Activated T-cell treated with anti-CD3 and anti-CD28 coated beads for 24 hours (primary cell): ENCODE measurements around the gene GABRG2.
"Not testable (repeated sequence)": the region's sequence is repeated elsewhere in the genome, so short reads cannot be mapped to it uniquely, and the experiment has no call there.

Experiments
- DNase-seq: peaks from one replicate; pipeline ENCODE4 v3.0.0-alpha.2; 2020; ENCODE audit warnings: low read depth

GABRG2 gene

GRCh38 chr5:162067655-162068411 lies at the start of gene GABRG2:
TSS of gene GABRG2 (plus strand) at chr5:162067773. CDS start at chr5:162068000, 227 bp downstream.
- DNase-seq = no peak

DNA sequence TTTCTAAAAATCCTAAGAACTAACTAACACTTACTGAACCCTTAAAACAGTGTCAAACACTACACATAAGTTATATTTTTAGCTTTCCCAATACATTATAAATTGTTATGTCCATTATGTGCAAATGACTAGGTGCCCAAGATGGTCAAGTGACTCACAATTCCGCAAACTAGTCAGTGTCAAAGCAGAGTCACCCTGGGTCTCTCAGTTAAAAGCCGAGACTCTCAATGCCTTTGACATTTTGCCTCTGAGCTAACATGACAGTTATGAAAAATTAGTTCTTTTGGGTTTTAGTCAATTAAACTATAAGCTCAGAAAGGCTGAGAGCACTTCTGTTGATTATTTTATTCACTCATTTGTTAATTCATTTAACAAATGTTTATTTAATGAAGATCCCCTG lies 42.3 kb upstream of the GABRG2 start:
- no peak for DNase-seq

GRCh38 chr5:162026803-162027202 lies 40.8 kb upstream of the GABRG2 start:
- DNase-seq = no peak

DNA sequence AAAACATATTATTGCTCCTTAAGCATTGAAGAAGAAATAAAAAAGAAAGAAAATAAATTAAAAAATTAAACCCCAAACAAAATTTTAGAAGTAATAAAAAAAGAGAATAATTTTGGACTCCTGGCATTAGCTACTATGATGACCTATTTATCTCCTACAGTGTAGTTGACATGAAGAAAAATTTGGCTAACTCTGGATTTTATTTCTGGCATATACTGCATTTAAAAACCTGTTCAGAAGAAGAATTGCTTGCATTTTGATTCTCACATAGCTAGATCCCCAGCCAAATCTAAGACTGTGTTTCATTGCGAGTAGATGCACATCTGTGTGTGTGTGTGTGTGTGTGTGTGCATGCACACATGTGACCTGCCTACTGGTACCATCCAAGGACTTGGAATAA lies 30.1 kb upstream of the GABRG2 start:
- DNase-seq = no peak

DNA sequence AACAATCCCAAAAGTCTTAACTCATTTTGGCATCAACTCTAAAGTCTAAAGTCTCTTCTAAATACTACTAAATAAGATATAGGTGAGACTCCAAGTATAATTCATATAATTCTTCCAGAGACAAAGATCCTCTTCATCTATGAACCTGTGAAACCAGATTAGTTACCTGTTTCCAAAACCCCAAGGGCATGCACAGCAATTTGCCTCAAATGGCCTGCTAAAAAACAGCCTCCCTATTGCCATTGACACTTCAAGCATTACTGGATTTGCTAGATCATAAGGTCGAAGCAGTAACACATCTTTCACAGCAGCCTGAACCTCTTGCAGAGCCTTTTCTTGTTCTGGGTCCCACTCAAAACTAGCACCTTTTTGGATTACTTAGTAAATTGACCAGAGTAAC lies 20.3 kb upstream of the GABRG2 start:
- DNase-seq = no peak

DNA sequence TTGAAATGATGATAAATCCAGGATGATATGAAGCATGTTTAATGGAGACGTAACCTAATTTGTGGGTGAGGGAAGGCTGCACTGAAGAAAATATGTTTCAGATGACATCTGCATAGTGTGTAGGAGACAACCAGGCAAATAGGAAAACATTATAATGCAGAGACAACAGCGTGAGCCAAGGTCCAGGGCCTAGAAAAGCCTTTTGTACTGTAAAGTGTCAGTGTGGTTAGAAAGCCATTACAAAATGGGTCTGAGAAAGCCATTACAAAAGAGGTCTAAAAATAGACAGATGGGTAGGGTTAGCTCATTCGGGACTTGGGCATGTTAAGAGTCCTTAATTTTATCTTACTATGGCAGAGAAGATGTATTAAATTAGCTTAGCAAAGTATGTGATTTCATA lies 14.9 kb upstream of the GABRG2 start:
- no peak for DNase-seq

DNA sequence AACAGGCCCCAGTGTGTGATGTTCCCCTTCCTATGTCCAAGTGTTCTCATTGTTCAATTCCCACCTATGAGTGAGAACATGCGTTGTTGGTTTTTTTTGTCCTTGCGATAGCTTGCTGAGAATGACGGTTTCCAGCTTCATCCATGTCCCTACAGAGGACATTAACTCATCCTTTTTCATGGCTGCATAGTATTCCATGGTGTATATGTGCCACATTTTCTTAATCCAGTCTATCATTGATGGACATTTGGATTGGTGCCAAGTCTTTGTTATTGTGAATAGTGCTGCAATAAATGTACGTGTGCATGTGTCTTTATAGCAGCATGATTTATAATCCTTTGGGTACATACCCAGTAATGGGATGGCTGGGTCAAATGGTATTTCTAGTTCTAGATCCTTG lies 12.5 kb upstream of the GABRG2 start:
- DNase-seq = not testable (repeated sequence)

- DNase-seq = no peak
Observed at GRCh38 chr5:162067162-162067561, 411 bp upstream of the GABRG2 start.

GRCh38 chr5:162068412-162068811 lies 839 bp downstream of the GABRG2 start:
- no peak for DNase-seq

GRCh38 chr5:162068936-162069335 lies 1.4 kb downstream of the GABRG2 start:
- no peak for DNase-seq

GRCh38 chr5:162078805-162079204 lies 11.2 kb downstream of the GABRG2 start:
- no peak for DNase-seq

- DNase-seq = no peak
Observed at GRCh38 chr5:162091336-162091735, 23.8 kb downstream of the GABRG2 start.

DNA sequence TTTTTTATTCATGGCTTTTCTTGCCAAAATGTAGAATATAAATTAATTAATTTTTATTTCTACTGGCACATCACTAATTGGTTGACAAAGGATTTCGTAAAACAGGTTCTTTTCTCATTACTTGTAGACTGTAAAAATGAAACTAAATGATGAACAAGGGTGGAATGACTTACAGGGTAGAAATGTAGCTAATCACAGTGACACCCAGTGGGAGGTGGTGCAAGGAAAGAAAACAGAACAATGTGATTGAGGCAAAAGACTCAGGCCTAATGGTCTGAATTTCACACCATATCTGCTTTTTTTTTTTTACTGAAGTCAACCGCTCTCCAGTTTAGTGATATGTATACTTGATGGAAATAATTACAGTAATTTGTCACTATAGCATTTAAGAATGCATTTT lies 28.9 kb downstream of the GABRG2 start:
- no peak for DNase-seq

DNA sequence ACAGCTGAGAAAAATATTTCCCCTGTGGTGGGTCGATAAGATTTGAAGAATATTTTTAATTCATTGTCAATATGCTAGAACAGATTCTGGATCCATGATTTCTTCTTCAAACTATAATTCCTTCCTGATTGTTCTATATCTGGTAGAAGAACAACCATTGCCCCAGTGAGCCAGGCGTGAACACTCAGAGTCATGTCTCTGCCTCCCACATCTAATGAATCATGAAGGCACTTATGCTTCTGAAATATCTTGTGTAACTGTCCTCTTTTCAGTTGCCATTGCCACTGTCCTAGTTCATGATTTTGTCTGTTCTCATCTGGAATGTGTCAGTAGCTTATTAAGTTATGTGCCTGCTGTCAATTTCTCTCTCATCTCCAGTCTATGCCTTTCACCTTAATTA lies 40.0 kb downstream of the GABRG2 start:
- DNase-seq = no peak

DNA sequence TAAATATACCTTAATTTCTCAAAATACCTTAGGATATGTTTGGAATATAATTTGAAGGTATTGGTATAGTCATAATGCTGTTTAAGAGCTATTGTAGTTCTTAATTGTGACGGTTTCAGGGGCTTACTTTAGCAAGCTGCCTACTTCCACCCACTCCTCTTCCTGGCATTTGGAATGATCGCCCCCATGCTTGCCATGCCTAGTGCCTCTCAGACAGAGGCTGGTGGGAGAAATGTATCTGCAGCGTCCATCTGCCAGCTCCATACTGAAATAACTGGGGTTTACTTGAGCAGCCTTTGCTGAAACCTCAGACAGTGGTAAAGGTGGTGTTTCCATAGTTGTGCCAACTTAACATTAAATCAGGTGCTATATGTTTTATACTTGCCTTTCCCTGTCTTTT lies 52.2 kb downstream of the GABRG2 start:
- no peak for DNase-seq

DNA sequence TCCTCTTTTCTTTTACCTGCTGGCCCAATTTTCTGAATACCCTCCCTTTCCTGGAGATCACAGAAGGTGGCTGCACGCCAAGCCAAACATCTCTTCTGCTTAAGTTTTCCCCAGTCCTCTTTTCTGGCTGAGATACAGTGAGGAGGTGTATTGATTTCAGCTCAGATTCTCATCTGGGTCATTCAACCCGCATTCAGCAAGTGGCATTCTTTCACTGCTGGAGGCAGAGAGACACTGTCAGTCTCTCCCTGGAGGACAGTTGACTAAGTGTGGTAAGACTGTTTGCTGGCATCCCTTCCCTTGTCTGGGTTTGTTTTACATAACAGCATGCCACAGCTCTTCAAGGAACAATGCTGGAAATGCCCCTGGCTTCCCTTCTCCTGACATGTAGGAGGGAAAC lies 60.5 kb downstream of the GABRG2 start:
- no peak for DNase-seq

DNA sequence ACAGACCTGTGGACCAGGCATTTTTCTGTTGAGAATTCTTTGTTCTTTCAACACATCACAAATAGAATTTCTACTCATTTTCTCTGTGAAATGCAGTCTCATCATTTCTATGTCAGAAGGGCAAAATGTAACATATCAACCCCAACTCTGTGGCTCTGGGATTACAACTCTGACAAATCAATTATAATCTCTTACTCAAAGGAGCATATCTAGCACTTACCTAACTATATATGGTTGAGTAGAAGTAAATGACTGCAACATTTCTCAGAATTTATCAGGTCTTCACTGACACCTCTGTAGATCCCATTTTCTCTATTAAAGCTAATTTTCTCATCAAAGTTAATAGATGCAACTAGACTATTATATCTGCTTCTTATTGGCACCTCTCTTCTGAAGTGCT lies 64.8 kb downstream of the GABRG2 start:
- DNase-seq = no peak

DNA sequence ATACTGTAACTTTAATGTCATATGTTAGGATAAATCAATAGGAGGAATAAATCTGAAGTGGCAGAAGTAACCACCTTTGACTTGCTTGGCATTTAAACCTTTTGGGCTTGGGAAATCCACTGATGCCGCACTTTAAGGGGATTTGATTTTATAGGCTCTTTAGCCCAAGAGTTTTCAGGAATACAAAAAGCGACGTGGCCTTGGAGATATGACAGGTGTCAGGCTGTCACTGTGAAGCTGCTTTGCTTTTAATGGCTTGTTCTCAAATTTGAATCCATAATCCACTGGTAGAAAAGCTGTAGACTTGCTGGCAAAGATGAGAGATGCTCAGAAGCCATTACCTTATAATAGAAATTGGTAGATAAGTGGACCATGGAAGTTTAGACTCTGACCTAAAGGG lies 71.6 kb downstream of the GABRG2 start:
- DNase-seq = no peak

DNA sequence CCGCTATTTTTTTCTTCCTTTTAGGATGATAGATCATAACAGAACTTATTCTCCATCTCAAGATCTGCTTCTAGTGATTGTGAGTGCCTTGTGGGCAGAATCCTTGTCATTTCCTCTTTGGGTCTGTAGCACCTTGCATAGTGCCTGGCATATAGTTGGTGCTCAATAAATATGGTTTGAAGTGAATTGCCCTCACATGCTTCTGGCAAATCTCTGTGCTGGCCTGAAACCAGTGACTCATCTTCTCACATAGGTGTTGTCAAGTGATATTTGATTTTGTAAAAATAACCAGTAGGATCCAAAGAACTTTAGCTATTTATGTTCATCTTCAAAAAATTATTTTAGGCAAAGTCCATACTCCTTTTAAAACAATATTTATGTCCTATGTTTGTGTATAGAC lies 86.7 kb downstream of the GABRG2 start:
- DNase-seq = no peak

DNA sequence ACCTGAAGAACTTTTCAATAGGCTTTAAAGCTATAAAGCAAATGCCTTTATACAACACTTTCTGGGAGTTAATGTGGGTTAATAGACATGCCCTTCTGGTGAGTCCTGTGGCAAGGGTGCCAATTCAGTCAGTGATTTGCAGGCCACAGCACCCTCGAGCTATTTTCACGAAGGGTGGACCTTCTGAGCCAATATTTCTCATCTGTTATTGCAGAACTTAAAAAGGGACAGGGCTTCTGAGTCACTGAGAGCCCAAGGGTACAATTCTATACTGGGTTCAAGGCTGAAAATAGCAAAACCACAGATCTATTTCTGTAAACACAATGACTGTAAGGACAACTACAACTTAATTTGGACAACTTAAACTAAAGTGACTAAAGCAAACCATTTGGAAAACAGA lies 92.8 kb downstream of the GABRG2 start:
- no peak for DNase-seq

DNA sequence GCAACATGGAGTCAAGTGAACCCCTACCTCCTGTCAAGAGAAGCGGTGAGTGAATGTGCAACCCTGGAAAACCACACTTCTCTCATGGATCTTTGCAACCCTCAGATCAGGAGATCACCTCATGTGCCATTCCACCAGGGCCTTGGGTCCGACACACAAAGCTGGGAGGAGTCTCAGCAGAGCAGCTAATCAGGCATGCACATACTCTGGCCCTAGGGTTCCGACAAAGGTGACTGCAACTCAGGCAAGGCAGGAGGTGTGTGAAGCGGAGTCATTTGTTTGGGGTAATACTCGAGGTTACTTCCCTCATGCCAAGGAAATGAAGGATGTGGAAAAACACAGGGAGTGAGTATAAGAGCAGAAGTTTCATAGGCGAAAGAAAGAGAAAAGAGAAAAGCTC lies 96.1 kb downstream of the GABRG2 start:
- DNase-seq = no peak

DNA sequence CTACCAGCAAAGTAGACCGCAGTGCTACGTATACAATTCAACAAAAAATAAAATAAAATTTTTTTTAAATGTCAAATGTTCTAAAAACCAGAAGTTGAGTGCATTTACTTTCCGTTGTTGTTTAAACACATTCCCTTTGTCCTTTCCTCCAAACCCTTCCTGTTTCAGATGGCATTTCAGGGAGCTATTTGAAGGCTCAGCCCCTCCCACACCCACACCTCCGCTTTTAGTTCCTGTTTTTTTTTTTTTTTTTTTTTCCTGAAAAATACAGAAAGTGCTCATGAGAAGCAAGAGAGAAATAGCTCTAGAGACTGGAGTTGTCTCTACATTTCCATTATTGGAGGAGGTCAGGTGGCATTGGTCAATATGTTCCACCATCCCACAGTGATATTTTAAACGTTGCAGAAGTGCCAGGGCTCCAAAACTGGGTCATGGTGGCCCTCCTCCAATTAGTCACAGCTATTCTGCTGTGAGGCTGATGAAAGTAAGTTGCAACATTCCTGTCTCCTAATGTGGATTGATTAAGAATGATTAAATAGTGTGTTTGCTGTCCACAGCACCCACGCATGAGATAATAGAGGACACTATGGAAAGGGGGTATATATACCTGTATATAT lies 106.9 kb downstream of the GABRG2 start:
- DNase-seq = no peak

DNA sequence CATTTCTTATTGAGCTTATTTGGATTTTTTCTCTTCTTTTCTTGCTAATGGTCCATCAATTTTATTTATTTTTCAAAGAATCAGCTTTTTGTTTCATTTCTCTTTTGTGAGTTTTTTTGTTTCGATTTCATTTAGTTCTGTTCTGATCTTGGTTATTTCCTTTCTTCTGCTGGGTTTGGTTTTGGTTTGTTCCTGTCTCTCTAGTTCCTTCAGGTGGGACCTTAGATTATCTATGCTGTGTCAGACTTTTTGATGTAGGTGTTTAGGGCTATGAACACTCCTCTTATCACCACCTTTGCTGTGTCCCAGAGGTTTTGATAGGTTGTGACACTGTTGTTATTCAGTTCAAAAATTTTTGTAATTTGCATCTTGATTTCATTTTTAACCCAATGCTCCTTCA lies 119.8 kb downstream of the GABRG2 start:
- DNase-seq = no peak

GRCh38 chr5:162189719-162190118 lies 122.1 kb downstream of the GABRG2 start:
- no peak for DNase-seq
